Measurements from ENCODE around the gene C15orf40.

C15orf40 gene

GRCh38 chr15:82959423-82959822 lies 52.0 kb downstream of the C15orf40 start:
- H3K9me3 ChIP-seq (ENCODE audit: control insufficient read depth, low read length), result no peaks in the 10 kb centered on the region
- no peak overlapping the region for H2AFZ ChIP-seq (ENCODE audit: low read depth, low read length)
- WGBS, result 86% methylated on average over 4 of the region's 5 CpGs
- no peak overlapping the region for H4K91ac ChIP-seq (ENCODE audit: low read length)
- H2BK5ac ChIP-seq (ENCODE audit: low read depth, low read length, poor library complexity, severe bottlenecking), result no peak overlapping the region
- no peak overlapping the region for H2AK5ac ChIP-seq (ENCODE audit: low read length, severe bottlenecking)
- no peak overlapping the region for H3K9ac ChIP-seq (ENCODE audit: low read length)
- no peak overlapping the region for H3K23ac ChIP-seq (ENCODE audit: low read length in 2 of 2)
- no peak overlapping the region for H2BK120ac ChIP-seq (ENCODE audit: low read depth, low read length)
- no peak overlapping the region for H3K4ac ChIP-seq (ENCODE audit: low read depth in 1 of 2, low read length in 2 of 2)
- no peak overlapping the region for H3K18ac ChIP-seq (ENCODE audit: low read depth in 1 of 2, low read length in 2 of 2)
- H3K14ac ChIP-seq (ENCODE audit: low read length in 2 of 2), result no peak overlapping the region
- no peak overlapping the region for H2BK12ac ChIP-seq (ENCODE audit: low read length in 2 of 2)
- H3K4me1 ChIP-seq (ENCODE audit: control insufficient read depth, insufficient read depth, low read depth, low read length), result no peaks in the 10 kb centered on the region
- H3K4me2 ChIP-seq (ENCODE audit: low read length, poor library complexity, severe bottlenecking), result no peak overlapping the region
- no peaks in the 10 kb centered on the region for H3K36me3 ChIP-seq (ENCODE audit: control insufficient read depth in 1 of 2, insufficient read depth in 2 of 2, low read depth in 1 of 2, low read length in 2 of 2)
- H3K27me3 ChIP-seq (ENCODE audit: control insufficient read depth in 1 of 2, insufficient read depth in 1 of 2, low read length in 2 of 2), result peaks cover 0 to 10% of the 10 kb centered on the region in 2 experiments
- no peaks in the 10 kb centered on the region for H3K79me1 ChIP-seq (replicated peaks; ENCODE audit: low read length, poor library complexity, severe bottlenecking)
- H3K4me3 ChIP-seq (ENCODE audit: insufficient read depth in 1 of 2, low read depth in 1 of 2, low read length in 2 of 2), result no peak overlapping the region
- no peak for DNase-seq
- H4K8ac ChIP-seq (ENCODE audit: low read length), result no peak overlapping the region
- no peak overlapping the region for H2BK15ac ChIP-seq (ENCODE audit: low read depth, poor library complexity, severe bottlenecking)
- H3K27ac ChIP-seq (ENCODE audit: low read length, poor library complexity, severe bottlenecking), result no peak overlapping the region

GRCh38 chr15:82958638-82959037 lies 52.8 kb downstream of the C15orf40 start:
- Histone ChIP-seq H3K4me2 (ENCODE audit: low read length, poor library complexity, severe bottlenecking) (no peak overlapping the region), H3K9me3 (ENCODE audit: control insufficient read depth, low read length) (no peaks in the 10 kb centered on the region), H3K27me3 (ENCODE audit: control insufficient read depth in 1 of 2, insufficient read depth in 1 of 2, low read length in 2 of 2) (peaks cover 0 to 10% of the 10 kb centered on the region in 2 experiments), H3K27ac (ENCODE audit: low read length, poor library complexity, severe bottlenecking) (no peak overlapping the region), H3K9ac (ENCODE audit: low read length) (no peak overlapping the region), H2AK5ac (ENCODE audit: low read length, severe bottlenecking) (no peak overlapping the region), H3K18ac (ENCODE audit: low read depth in 1 of 2, low read length in 2 of 2) (no peak overlapping the region), H4K8ac (ENCODE audit: low read length) (no peak overlapping the region), H3K4me1 (ENCODE audit: control insufficient read depth, insufficient read depth, low read depth, low read length) (no peaks in the 10 kb centered on the region), H2BK5ac (ENCODE audit: low read depth, low read length, poor library complexity, severe bottlenecking) (no peak overlapping the region), H2AFZ (ENCODE audit: low read depth, low read length) (no peak overlapping the region), H3K79me1 (replicated peaks; ENCODE audit: low read length, poor library complexity, severe bottlenecking) (no peaks in the 10 kb centered on the region), H3K4ac (ENCODE audit: low read depth in 1 of 2, low read length in 2 of 2) (no peak overlapping the region), H3K36me3 (ENCODE audit: control insufficient read depth in 1 of 2, insufficient read depth in 2 of 2, low read depth in 1 of 2, low read length in 2 of 2) (no peaks in the 10 kb centered on the region), H4K91ac (ENCODE audit: low read length) (no peak overlapping the region), H2BK120ac (ENCODE audit: low read depth, low read length) (no peak overlapping the region), H2BK15ac (ENCODE audit: low read depth, poor library complexity, severe bottlenecking) (no peak overlapping the region), H3K4me3 (ENCODE audit: insufficient read depth in 1 of 2, low read depth in 1 of 2, low read length in 2 of 2) (no peak overlapping the region), H3K23ac (ENCODE audit: low read length in 2 of 2) (no peak overlapping the region), H3K14ac (ENCODE audit: low read length in 2 of 2) (no peak overlapping the region), H2BK12ac (ENCODE audit: low read length in 2 of 2) (no peak overlapping the region)
- WGBS, result 88% methylated on average over 1 of the region's 1 CpG
- DNase-seq, result no peak

- Histone ChIP-seq H2BK120ac (ENCODE audit: low read depth, low read length) (no peak within 1 kb of the TSS), H3K4me3 (ENCODE audit: insufficient read depth in 1 of 2, low read depth in 1 of 2, low read length in 2 of 2) (peak within 1 kb of the TSS; percentile 57 to 72), H3K27me3 (ENCODE audit: control insufficient read depth in 1 of 2, insufficient read depth in 1 of 2, low read length in 2 of 2) (peaks cover 28 to 36% of the 10 kb centered on the region in 2 experiments), H4K8ac (ENCODE audit: low read length) (peak within 1 kb of the TSS; percentile 37), H2BK15ac (ENCODE audit: low read depth, poor library complexity, severe bottlenecking) (no peak within 1 kb of the TSS), H2BK12ac (ENCODE audit: low read length in 2 of 2) (no peak within 1 kb of the TSS), H2BK5ac (ENCODE audit: low read depth, low read length, poor library complexity, severe bottlenecking) (no peak within 1 kb of the TSS), H3K9me3 (ENCODE audit: control insufficient read depth, low read length) (no peaks in the 10 kb centered on the region), H3K27ac (ENCODE audit: low read length, poor library complexity, severe bottlenecking) (no peak within 1 kb of the TSS), H3K79me1 (replicated peaks; ENCODE audit: low read length, poor library complexity, severe bottlenecking) (no peaks in the 10 kb centered on the region), H3K9ac (ENCODE audit: low read length) (peak within 1 kb of the TSS; percentile 64), H2AK5ac (ENCODE audit: low read length, severe bottlenecking) (no peak within 1 kb of the TSS), H3K36me3 (ENCODE audit: control insufficient read depth in 1 of 2, insufficient read depth in 2 of 2, low read depth in 1 of 2, low read length in 2 of 2) (no peaks in the 10 kb centered on the region), H3K4me2 (ENCODE audit: low read length, poor library complexity, severe bottlenecking) (peak within 1 kb of the TSS; percentile 92), H3K14ac (ENCODE audit: low read length in 2 of 2) (no peak within 1 kb of the TSS), H2AFZ (ENCODE audit: low read depth, low read length) (no peak within 1 kb of the TSS), H3K4me1 (ENCODE audit: control insufficient read depth, insufficient read depth, low read depth, low read length) (peaks cover 10% of the 10 kb centered on the region), H3K23ac (ENCODE audit: low read length in 2 of 2) (no peak within 1 kb of the TSS), H3K4ac (ENCODE audit: low read depth in 1 of 2, low read length in 2 of 2) (no peak within 1 kb of the TSS), H4K91ac (ENCODE audit: low read length) (no peak within 1 kb of the TSS), H3K18ac (ENCODE audit: low read depth in 1 of 2, low read length in 2 of 2) (no peak within 1 kb of the TSS)
- WGBS, result 2% methylated on average over 62 of the region's 119 CpGs
- DNase-seq, result no peak
These were observed 59.0 kb downstream of the C15orf40 start, which contains the start of gene HOMER2 for GRCh38 chr15:82952158-82953081. Gene HOMER2 (minus strand): TSS chr15:82952720. CDS start chr15:82952535, 185 bp downstream.

DNA sequence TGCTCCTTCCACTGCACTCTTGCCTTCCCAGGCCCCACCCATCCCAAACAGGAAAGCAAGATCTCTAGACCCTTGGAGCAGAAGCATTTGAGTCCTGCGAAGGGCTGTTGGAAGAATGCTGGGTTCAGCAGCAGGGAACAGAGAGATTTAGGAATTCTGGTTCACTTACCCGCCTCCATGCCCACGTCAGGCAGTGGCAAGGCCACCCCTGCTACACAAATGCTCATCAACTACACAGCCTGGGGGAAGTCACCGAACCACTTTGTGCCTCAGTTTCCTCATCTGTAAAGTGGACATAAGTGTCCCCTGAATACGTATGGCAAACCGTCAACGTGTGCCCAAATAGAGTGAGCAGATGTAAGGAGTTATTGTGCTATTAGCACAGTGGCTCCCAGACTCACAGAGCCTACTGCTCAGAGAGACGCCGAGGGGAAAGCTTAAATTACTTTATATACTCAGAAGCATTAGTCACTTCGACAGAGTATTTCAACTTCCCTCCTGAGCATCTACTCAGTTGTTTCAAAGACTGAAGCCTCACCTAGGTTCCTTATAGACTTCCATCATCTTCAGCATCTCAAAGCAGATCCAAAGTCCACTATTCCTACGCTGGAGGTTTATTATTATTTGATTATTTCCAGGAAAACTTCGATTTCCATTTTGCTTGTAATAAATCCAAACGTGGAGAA lies 59.8 kb downstream of the C15orf40 start:
- Histone ChIP-seq H2BK120ac (ENCODE audit: low read depth, low read length) (no peak overlapping the region), H3K9me3 (ENCODE audit: control insufficient read depth, low read length) (no peaks in the 10 kb centered on the region), H4K91ac (ENCODE audit: low read length) (no peak overlapping the region), H2AK5ac (ENCODE audit: low read length, severe bottlenecking) (no peak overlapping the region), H3K4ac (ENCODE audit: low read depth in 1 of 2, low read length in 2 of 2) (no peak overlapping the region), H4K8ac (ENCODE audit: low read length) (no peak overlapping the region), H3K4me1 (ENCODE audit: control insufficient read depth, insufficient read depth, low read depth, low read length) (peaks cover 10% of the 10 kb centered on the region), H2BK5ac (ENCODE audit: low read depth, low read length, poor library complexity, severe bottlenecking) (no peak overlapping the region), H3K4me3 (ENCODE audit: insufficient read depth in 1 of 2, low read depth in 1 of 2, low read length in 2 of 2) (peak overlapping the region in 1 of 2 experiments; percentile 72), H3K9ac (ENCODE audit: low read length) (peak overlapping the region; percentile 46), H3K14ac (ENCODE audit: low read length in 2 of 2) (no peak overlapping the region), H3K18ac (ENCODE audit: low read depth in 1 of 2, low read length in 2 of 2) (no peak overlapping the region), H3K27me3 (ENCODE audit: control insufficient read depth in 1 of 2, insufficient read depth in 1 of 2, low read length in 2 of 2) (peaks cover 33 to 39% of the 10 kb centered on the region in 2 experiments), H3K79me1 (replicated peaks; ENCODE audit: low read length, poor library complexity, severe bottlenecking) (no peaks in the 10 kb centered on the region), H2AFZ (ENCODE audit: low read depth, low read length) (no peak overlapping the region), H2BK15ac (ENCODE audit: low read depth, poor library complexity, severe bottlenecking) (no peak overlapping the region), H3K36me3 (ENCODE audit: control insufficient read depth in 1 of 2, insufficient read depth in 2 of 2, low read depth in 1 of 2, low read length in 2 of 2) (no peaks in the 10 kb centered on the region), H3K23ac (ENCODE audit: low read length in 2 of 2) (no peak overlapping the region), H3K4me2 (ENCODE audit: low read length, poor library complexity, severe bottlenecking) (peak overlapping the region; percentile 92), H3K27ac (ENCODE audit: low read length, poor library complexity, severe bottlenecking) (no peak overlapping the region), H2BK12ac (ENCODE audit: low read length in 2 of 2) (no peak overlapping the region)
- no peak for DNase-seq
- WGBS, result 50% methylated on average over 8 of the region's 13 CpGs
